OCI-LY3 (cell line): ENCODE results near the gene VTI1A.

ENCODE experiments used
- H2AFZ ChIP-seq: fragments of 200-600, 300-600 bp; shearing (Covaris generic); 2 replicates; pipeline ENCODE4 v1.6.0; 2014; ENCODE audit warnings: antibody characterized with exemption, low read depth, low read length
- H3K27ac ChIP-seq: fragments of 200-600, 300-600 bp; sonication (generic); 2 replicates; pipeline ENCODE4 v1.5.1; 2014; ENCODE audit warnings: mild to moderate bottlenecking, low read length, moderate library complexity, mixed read lengths
- H3K27me3 ChIP-seq: fragments of 200-600, 300-600 bp; sonication (generic); 2 replicates; pipeline ENCODE4 v1.6.1; 2014; ENCODE audit warnings: low read depth, low read length, mixed read lengths
- H3K36me3 ChIP-seq: fragments of 200-600, 300-600 bp; sonication (generic); replicated peaks from 2 replicates; pipeline ENCODE3; 2014; ENCODE audit warnings: low read depth, low read length, mixed read lengths
- H3K4me1 ChIP-seq: fragments of 300-600, 200-600 bp; sonication (generic); 2 replicates; pipeline ENCODE4 v1.6.1; 2014; ENCODE audit warnings: low read length, mixed read lengths
- H3K4me2 ChIP-seq: fragments of 200-600, 300-600 bp; sonication (generic); 2 replicates; pipeline ENCODE4 v1.6.1; 2014; ENCODE audit warnings: low read length, mixed read lengths
- H3K4me3 ChIP-seq: fragments of 300-600, 200-600 bp; sonication (generic); 2 replicates; pipeline ENCODE4 v1.5.1; 2014; ENCODE audit warnings: antibody characterized with exemption, mild to moderate bottlenecking, low read length, moderate library complexity
- H3K79me2 ChIP-seq: fragments of 300-600, 200-600 bp; shearing (Covaris generic); 2 replicates; pipeline ENCODE4 v1.6.1; 2014; ENCODE audit warnings: mild to moderate bottlenecking, low read length, mixed read lengths
- H3K9ac ChIP-seq: fragments of 300-600, 200-600 bp; shearing (Covaris generic); 2 replicates; pipeline ENCODE4 v1.6.0; 2014; ENCODE audit warnings: mild to moderate bottlenecking, low read length, moderate library complexity
- H3K9me3 ChIP-seq: fragments of 200-600, 300-600 bp; shearing (Covaris generic); 2 replicates; pipeline ENCODE4 v1.6.1; 2014; ENCODE audit warnings: low read length, mixed read lengths; ENCODE audit not compliant: insufficient read depth
- H4K20me1 ChIP-seq: fragments of 200-600, 300-600 bp; sonication (generic); 2 replicates; pipeline ENCODE4 v1.6.1; 2016; ENCODE audit warnings: low read length, mixed read lengths; ENCODE audit not compliant: insufficient read depth
- EZH2phosphoT487 ChIP-seq: fragments of 200-600 bp; shearing (Covaris generic); IDR thresholded peaks from 2 replicates; pipeline ENCODE4 v1.6.1; 2018; ENCODE audit warnings: antibody characterized with exemption, mixed run types, low read depth
- TF ChIP-seq, protein P1 (sequence below): fragments of 200-600, 300-600 bp; sonication (generic); IDR thresholded peaks from 2 replicates; pipeline ENCODE4 v1.5.1; 2014; ENCODE audit warnings: antibody characterized with exemption, low read length, low read depth

Gene VTI1A

DNA sequence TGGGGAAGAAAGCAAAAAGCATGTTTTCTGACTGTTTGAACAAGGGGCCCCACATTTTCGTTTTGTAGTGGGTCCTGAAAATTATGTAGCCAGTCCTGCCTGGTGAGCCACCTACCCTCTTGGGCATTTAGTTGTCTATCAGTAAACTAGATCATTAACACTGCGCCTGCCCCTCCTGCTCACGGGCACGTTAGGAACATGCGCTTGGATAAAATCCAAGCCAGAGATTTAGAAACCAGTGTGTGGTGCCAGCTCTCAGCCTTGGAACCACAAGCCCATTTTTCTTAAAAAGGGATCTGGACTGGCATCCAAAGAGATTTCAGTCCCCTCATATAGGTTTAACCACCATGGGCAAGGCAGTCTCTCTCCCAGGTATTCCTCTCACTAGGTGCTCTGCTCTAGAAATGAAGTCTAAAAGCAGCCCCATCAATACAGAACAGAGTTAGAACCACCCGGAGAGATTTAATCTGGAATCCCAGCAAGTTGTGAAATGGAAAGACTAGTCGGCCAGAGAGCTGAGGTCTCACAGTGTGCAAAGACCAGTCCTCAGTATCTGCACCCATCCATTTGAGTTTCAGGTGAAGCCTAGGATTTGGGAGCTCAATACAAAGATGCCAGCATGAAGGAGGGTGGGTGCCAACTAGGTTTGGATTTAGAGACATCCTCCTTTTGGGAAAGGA lies 379.1 kb downstream of the VTI1A start:
- Histone ChIP-seq H3K27ac (no peak overlapping the region), H3K4me2 (no peak overlapping the region), H3K36me3 (no peaks in the 10 kb centered on the region), H3K9me3 (no peaks in the 10 kb centered on the region), H3K27me3 (no peaks in the 10 kb centered on the region), H3K4me3 (no peak overlapping the region), H2AFZ (no peak overlapping the region), H3K4me1 (no peaks in the 10 kb centered on the region), H4K20me1 (no peaks in the 10 kb centered on the region), H3K79me2 (no peaks in the 10 kb centered on the region), H3K9ac (no peak overlapping the region)
- no peak for TF ChIP-seq EZH2phosphoT487
- TF ChIP-seq, protein P1, sequence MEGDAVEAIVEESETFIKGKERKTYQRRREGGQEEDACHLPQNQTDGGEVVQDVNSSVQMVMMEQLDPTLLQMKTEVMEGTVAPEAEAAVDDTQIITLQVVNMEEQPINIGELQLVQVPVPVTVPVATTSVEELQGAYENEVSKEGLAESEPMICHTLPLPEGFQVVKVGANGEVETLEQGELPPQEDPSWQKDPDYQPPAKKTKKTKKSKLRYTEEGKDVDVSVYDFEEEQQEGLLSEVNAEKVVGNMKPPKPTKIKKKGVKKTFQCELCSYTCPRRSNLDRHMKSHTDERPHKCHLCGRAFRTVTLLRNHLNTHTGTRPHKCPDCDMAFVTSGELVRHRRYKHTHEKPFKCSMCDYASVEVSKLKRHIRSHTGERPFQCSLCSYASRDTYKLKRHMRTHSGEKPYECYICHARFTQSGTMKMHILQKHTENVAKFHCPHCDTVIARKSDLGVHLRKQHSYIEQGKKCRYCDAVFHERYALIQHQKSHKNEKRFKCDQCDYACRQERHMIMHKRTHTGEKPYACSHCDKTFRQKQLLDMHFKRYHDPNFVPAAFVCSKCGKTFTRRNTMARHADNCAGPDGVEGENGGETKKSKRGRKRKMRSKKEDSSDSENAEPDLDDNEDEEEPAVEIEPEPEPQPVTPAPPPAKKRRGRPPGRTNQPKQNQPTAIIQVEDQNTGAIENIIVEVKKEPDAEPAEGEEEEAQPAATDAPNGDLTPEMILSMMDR: no peak

DNA sequence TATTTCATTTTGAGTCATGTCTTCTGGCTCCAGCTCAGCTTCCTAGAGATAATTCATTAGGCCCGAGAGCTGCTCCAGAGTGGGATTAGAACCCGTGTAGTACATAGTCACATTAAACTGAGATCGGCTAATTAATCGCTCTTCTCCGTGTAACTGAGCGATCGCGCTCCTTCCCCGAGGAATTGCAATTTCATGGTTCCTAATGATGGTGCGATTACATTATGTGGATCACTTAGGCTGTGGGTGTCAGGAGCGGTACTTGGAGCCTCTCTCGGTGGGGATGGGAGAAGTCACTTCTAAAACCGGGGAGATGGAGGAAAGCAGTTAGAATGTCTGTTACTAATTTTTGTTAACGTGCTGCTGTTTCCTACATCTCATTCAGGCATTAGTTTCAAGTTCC lies 380.1 kb downstream of the VTI1A start:
- Histone ChIP-seq H3K4me1 (no peaks in the 10 kb centered on the region), H3K79me2 (no peaks in the 10 kb centered on the region), H4K20me1 (no peaks in the 10 kb centered on the region), H3K4me2 (no peak overlapping the region), H3K36me3 (no peaks in the 10 kb centered on the region), H3K9me3 (no peaks in the 10 kb centered on the region), H3K27ac (no peak overlapping the region), H3K27me3 (no peaks in the 10 kb centered on the region), H3K4me3 (no peak overlapping the region), H2AFZ (no peak overlapping the region), H3K9ac (no peak overlapping the region)
- TF ChIP-seq EZH2phosphoT487: no peak
- TF ChIP-seq, protein P1: no peak

DNA sequence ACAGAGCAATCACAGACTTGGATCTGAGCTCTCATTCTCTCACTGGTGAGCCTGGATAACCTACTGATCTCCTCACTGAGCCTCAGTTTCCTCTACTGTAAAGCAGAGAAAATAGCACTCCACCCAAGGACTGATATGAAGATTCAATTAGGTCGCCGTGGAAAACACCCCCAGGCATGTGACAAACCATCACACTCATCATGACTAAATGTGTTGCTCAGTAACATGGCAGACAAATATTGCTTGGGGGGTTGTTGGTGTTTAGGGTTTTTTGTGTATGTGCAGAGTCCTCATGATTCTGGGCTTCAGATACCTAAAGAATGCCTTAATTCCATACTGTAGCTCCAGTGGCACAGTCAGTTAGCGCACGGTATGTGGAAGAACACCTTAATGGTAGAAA lies 380.9 kb downstream of the VTI1A start:
- Histone ChIP-seq H4K20me1 (no peaks in the 10 kb centered on the region), H3K79me2 (no peaks in the 10 kb centered on the region), H2AFZ (no peak overlapping the region)

DNA sequence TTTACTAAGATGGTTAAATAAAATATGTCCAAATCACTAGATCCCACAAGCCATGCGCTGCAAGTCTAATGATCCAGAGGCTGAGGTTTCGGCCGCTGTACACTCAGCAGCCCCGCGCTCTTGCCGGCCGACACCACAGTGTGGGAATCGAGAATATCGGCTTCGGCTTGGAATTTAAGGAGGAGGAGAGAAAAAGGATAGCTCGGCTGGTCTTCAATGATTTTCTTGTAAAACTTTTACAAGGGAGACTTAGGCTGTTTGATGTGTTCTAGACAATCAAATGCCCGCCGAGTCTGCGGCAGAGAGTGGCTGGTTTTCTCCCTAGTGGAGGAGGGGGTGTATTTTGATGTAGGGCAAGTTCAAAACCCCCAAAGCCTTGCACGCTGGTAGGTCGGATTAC lies 384.8 kb downstream of the VTI1A start:
- Histone ChIP-seq H3K27ac (no peak overlapping the region), H3K36me3 (no peaks in the 10 kb centered on the region), H3K4me1 (no peaks in the 10 kb centered on the region), H3K9ac (no peak overlapping the region), H4K20me1 (no peaks in the 10 kb centered on the region), H2AFZ (no peak overlapping the region), H3K79me2 (no peaks in the 10 kb centered on the region), H3K4me2 (no peak overlapping the region), H3K9me3 (no peaks in the 10 kb centered on the region), H3K4me3 (no peak overlapping the region), H3K27me3 (no peaks in the 10 kb centered on the region)
- no peak for TF ChIP-seq EZH2phosphoT487
- TF ChIP-seq, protein P1: no peak

More for the DNA sequence above, 380.9 kb downstream of the VTI1A start:
- no peak overlapping the region for H3K4me2 ChIP-seq
- H3K9me3 ChIP-seq: no peaks in the 10 kb centered on the region
- no peak overlapping the region for H3K27ac ChIP-seq
- H3K4me3 ChIP-seq: no peak overlapping the region
- H3K9ac ChIP-seq: no peak overlapping the region
- no peaks in the 10 kb centered on the region for H3K36me3 ChIP-seq
- TF ChIP-seq EZH2phosphoT487: no peak
- TF ChIP-seq, protein P1: no peak
- no peaks in the 10 kb centered on the region for H3K27me3 ChIP-seq
- no peaks in the 10 kb centered on the region for H3K4me1 ChIP-seq
